NCI-H1417 treated with DMSO at 0.1 percent for 48 hours (cell line): Measurements from ENCODE around the gene SEC24A.
"Not testable (repeated sequence)": the region's sequence is repeated elsewhere in the genome, so short reads cannot be mapped to it uniquely, and the experiment has no call there.

ENCODE experiments used
- DNase-seq: peaks from one replicate; lab custom pipeline; 2025; lab: John Stamatoyannopoulos, UW

The SEC24A gene

GRCh38 chr5:134749415-134749814, 100.8 kb downstream of the SEC24A start:
- no peak for DNase-seq

DNA sequence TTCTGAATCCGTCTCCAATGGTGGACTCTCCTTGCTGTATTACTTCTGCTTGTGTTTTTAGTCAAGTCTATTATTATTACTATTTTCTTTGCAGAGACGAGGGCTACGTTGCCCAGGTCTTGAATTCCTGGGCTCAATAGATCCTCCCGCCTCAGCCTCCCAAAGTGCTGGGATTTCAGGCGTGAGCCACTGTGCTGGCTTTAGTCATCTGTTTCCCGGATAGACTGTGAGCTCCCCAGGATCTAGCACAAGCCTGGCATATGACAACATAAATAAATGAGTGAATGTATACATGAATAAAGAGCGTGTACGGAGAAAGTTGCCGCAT, 109.6 kb downstream of the SEC24A start:
- no peak for DNase-seq

DNA sequence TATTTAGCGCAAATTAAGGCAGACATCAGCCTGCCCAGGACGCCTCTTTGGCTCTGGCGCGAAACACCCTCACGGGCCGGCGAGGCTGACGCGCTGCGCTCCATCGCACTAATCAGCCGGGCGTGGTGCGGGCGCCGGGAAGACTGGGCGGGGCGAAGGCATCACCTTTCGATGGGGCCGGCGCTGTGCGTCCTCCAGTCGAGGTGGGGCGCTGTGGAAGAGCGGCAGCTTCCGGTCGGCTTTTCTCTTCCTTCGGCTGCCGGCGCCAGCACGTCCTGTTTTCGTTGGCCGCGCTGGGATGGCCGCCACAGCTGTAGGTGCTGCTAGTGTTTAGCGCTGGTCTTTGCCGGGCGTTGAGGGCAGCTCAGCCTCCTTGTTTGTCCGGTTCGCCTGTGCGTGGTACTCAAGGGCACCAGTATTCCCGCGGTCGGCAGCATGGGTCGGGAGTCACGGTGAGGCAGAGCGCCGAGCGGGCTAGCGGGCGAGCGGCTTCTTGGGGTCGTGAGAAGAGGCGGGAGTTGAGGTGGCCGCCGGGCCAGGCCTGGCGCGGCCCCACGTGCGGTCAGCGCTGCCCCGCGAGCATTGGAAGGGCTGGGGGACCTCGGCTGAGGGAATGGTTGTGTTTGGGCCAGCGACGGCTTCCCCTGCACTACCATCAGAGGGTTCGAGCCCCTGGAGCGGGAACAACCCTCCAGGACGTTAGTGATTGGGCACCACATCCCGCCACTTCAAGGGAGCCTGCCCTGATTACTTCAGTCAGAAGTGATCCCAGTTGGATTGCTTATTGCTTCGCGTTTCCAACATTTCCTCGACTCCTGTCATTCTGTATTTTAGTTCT, 110.1 kb downstream of the SEC24A start, which contains the start of gene DDX46:
DDX46 (plus strand) TSS at position 276 of the 838 bp plus-strand sequence; CDS start at position 436, 160 bp downstream.
- peak; percentile 7 for DNase-seq

- not testable (repeated sequence) for DNase-seq
Observed at GRCh38 chr5:134767528-134768291, 119.1 kb downstream of the SEC24A start.

GRCh38 chr5:134769206-134769605, 120.6 kb downstream of the SEC24A start:
- no peak for DNase-seq

DNA sequence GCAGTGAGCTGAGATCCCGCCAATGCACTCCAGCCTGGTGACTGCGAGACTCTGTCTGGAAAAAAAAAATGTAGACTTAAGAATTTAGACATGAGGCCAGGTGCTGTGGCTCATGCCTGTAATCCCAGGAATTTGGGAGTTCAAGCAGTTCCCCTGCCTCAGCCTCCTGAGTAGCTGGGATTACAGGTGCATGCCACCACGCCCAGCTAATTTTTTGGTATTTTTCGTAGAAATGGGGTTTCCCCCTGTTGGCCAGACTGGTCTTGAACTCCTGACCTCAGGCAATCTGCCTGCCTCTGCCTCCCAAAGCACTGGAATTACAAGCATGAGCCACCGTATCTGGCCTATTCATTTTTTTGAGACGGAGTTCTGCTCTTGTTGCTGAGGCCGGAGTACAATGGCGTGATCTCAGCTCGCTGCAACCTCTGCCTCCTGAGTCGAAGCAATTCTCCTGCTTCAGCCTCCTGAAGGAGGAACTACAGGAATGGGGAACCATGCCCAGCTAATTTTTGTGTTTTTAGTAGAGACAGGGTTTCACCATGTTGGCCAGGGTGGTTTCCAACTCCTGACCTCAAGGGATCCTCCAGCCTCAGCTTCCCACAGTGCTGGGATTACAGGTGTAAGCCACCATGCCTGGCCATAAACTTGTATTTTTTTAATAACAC, 124.0 kb downstream of the SEC24A start:
- no peak for DNase-seq

DNA sequence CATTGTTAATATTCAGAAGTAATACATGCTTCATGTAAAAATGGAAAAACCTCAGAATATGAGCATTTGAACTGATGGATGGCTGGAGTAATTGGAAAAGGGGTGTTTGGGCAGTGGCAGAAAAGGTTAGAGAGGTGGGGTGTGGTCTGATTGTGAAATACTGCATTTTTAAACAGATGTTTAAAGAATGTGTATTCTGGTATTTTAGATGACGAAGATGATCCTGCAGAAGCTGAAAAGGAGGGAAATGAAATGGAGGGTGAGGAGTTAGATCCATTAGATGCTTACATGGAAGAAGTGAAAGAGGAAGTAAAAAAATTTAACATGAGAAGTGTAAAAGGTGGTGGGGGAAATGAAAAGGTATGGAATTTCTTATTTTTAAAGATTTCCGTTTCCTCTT, 128.8 kb downstream of the SEC24A start:
- DNase-seq, result no peak
